GM19099 (cell line): ENCODE measurements around the gene CABLES2.

Source experiments
- POLR2A ChIP-seq: IDR thresholded peaks from 3 replicates; pipeline ENCODE4 v1.6.1; 2011; ENCODE audit warnings: low read depth; ENCODE audit not compliant: insufficient read length; ENCODE audit errors: extremely low read depth

CABLES2 gene

DNA sequence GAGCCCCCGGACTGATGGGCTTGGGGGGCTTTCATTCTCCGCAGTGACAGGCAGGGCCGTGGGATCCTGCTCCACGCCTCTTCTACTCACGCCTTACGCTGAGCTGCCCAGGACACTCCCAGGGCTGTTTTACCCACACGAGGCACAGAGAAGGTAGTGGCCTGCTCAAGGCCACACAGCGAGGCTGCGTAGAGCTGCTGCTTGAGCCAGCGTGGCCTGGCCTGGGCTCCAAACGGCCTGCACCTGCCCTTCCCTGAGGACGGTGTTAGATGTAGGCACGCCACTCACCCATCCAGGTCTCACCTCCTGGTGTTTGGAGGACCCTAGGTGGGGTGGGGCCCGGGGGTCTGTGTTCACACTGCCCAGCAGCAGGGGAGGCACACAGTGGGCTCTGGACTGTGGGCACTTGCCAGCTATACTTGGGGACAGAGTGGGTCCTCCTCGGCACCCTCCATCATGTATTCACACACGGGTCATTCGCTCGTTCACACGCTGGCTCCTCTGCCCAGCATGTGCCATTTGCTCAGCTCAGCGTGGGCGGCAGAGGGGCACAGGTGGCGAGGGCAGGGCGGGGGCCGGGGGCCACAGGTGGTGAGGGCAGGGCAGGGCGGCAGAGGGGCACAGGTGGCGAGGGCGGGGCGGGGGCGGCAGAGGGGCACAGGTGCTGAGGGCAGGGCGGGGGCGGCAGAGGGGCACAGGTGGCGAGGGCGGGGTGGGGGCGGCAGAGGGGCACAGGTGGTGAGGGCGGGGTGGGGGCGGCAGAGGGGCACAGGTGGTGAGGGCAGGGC is 38.7 kb upstream of the CABLES2 start:
- TF ChIP-seq POLR2A: no peak

DNA sequence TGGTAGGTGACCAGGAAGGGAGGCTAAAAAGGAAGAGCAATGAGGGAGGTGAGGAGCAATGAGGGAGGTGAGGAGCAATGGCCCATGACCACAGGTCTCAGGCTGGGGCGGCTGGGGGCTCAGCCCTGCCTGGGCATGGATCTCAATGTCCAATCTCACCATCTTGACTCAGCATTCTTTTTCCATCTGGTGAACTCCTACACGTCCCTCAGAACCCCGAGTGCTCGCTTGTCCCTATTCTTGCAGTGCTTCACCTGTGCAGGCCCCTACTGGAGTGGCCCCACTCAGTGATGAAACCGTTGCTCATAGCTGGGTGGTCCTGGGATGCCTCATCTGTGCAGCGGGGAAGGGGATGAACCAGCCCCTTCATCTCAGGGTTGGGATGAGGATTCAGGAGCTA is 37.2 kb upstream of the CABLES2 start:
- no peak for TF ChIP-seq POLR2A

DNA sequence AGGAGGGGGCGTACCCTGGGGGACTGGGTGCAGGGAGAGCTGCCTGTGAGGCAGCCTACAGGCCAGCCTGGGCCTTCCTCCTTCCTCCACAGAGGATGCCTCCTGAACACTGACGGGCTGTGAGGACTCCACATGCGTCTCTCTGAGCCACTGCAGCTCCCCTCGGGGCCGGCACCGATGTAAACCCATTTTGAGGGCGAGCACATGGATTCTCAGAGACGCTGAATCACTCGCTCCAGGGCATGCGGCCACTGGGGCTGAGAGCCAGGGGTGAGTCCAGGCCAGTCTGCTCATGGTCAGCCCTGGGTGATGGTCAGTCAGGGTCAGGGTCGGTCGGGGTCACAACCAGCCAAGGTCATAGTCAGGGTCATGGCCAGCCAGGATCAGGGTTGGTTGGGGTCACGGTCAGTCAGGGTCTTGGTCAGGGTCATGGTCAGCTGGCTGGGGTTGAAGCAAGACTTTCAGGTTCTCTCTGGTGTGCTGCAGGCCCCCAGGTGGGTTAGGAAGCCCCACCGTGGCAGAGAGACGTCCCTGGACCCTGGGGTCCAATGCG is 35.0 kb upstream of the CABLES2 start:
- no peak for TF ChIP-seq POLR2A

DNA sequence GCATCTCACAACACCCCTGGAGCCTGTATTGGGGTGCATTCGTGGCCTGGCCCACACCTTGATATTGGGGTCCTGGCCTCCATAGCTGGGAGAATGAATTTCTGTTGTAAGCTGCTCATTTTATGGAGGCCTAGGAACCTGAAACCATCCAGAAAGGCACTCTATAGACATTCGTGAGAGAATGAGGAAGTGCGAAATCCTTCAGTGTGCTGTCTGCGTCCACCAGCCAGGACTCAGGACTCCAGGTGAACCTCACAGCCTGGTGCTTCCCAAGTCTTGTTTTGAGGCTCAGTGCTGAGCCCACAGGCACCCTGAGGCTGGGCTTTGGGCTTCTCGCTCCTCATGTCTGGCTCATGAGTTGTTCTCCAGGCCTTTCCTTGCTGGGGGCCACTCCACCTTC is 32.1 kb upstream of the CABLES2 start:
- no peak for TF ChIP-seq POLR2A

DNA sequence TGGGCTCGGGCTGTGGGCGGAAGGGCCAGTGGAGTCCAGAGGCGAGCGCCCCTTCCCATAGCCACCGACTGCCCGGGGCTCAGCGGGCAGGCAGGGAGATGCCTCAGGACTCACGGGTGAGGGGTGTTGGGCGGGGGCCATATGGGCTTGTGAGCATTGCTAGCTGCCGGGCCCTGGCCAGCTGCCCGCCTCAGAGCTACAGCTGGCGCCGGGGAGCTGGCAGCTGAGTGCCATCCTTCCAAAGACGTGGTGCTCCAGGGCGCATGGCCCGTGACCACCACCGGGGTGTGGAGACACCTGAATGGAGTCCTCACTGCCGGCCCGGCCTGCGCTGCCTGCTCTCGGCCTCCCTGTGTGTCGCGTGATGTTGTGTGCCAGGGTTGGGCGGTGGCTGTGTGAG is 30.8 kb upstream of the CABLES2 start:
- TF ChIP-seq POLR2A: no peak

DNA sequence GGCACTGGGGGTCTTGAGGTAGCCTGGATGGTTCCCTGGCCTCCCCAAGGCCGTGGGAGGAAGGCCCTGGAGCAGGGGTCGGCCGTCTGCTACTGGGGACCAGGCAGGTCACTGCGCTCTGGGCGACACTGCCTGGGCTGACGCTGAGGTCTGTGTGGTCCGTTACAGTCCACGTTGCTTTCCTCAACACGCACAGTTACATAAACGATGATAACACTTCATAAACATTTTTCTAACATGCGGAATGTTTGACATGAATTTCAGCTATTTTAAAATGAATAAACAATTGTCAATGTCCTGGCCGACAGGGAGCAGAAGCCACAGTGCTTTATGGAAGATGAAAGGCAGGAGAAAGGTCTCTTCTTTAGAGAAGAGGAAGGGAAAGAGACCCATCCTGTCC is 30.4 kb upstream of the CABLES2 start:
- no peak for TF ChIP-seq POLR2A

DNA sequence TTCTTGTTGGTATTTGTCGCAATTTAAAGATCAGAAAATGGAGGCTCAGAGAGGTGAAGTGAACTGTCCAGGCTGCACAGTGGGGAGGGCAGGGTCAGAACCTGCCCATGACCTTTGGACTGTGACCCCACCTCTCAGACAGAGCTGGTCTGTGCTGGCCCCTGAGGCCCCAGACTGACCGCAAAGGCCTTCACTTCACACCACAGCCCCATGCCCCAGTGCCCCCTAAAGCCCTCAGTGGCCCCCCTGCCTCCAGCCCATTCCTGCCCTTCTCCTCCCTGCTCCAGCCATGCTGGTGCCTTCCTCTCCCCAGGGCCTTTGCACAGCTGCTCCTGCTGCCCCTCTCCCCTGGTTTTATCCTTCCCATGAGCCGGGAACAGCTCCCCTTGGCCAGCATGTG is 29.6 kb upstream of the CABLES2 start:
- TF ChIP-seq POLR2A: no peak

DNA sequence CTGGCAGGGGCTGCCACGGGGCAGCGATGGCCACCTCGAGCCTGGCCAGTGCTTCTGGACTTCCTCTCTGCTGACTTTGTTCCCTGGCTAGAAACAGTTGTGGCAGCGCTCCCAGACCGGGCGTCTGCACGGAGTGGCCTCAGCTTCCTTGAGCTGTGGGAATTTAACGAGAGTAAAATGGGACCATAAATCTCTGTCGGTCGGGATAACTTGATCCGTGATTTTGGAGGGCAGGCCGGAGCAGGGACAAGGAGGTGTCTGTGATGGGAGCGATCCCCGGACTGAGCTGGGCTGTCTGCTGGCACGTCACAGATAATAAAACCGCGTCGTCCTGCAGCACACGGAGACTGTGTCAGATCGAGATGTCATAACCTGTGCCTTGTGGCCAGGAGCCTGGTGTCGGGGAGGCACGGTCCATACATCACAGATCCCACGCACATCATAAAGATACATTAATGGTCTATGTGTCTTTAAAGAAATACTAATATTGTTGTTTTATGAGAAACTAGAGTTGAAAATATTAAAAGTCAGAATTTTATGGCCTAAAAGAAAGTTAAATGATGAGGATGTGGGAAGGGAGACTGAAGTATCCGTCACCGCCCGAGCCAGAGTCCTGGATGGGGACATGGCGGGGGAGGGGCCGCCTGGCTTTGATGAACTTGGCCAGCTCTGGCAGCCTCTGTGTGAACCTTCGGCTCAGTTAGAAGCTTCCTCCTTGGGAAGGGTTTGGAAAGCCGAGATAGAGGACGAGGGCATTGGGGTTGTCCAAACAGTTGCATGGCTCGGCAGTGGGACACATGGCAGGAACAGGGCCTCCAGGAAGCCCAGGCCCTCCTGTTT is 26.8 kb upstream of the CABLES2 start:
- TF ChIP-seq POLR2A: no peak

DNA sequence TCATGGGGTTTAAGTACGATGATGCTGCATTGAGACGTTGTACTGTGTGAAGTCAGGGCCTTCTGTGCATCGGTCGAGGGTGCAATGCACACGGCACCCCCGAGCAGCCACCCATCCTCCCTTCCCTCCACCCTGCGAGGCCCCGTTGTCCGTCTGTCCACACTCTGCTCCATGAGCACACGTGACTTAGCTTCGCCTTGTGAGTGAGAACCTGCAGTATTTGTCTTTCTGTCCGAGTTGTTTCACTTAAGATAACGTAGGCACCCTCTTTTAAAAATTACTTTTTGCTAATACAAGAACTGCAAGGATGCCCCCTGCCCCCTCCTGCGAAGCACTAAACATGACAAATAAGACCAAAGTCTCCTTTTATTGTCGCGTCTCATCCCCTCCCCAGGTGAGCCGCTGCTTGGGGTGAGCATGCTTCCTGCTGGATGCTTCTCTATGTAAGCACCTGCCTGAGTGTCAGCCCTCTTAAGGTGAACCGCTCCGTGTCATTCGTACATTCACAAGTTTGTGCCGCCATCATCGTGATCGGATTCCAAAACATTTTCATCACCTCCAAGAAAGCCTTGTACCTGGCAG is 23.9 kb upstream of the CABLES2 start:
- no peak for TF ChIP-seq POLR2A

DNA sequence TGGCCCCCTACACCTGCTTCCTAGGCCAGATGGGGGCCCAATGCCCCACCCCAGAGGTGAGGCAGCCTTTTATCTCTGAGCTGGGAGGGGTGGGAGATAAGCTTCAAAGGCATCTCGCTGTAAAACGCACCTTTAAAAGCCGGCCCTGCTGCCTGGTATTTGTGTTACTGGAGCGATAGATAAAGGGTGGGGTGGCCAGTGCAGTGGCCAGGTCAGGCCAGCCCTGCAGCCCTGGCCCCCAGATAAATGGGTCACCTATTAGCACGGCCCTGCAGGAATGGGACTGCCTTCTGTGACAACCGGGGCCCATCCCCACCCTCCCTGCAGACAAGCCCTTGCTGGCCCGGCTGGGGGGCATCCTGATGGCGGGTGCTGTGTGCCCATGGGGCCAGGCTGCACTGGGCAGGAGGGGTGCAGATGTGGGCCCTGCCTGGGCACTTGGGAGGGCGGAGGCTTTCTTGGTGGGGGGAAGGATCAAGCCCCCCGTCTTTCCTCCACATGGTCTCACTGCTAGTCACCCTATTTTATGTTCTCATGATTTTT is 23.3 kb upstream of the CABLES2 start:
- TF ChIP-seq POLR2A: no peak

DNA sequence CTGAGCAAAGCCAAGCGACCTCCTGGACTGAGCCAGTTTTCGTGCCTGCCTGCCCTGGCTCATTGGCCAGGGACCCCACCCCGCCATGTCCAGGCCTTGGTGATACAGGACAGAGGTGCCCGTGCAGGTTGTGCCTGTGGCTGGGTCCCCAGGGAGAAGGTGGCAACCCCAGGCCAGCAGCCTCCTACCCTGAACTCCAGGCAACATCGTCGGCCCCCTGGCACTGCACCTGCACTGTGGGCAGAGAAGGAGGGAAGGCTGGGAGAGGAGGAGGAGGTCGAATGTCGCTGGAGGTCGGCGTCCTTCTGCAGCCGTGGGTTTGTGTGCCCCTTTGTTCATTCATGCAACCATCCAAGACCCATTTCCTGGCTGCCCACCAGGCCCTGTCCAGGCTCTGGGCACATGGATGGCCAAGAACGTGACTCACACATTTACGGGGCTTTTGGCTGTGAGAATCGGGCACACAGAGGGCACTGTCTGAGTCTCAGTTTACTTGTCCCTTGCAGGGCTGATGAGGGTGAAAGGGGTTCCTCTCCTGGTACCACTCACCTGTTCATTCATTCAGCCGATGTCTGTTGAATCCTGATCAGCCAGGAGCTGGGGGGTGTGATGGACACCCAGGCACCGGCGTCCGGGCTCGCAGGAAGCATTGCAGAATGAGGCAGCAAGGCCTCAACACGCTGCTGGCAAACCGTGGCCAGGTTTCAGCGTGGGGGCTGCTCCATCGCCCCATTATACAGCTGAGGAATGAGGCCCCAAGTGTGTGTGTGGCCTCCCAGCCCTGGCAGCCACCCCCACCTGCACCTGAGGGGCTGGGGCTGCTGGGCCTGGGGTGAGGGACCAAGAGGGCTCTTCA is 22.6 kb upstream of the CABLES2 start:
- no peak for TF ChIP-seq POLR2A

DNA sequence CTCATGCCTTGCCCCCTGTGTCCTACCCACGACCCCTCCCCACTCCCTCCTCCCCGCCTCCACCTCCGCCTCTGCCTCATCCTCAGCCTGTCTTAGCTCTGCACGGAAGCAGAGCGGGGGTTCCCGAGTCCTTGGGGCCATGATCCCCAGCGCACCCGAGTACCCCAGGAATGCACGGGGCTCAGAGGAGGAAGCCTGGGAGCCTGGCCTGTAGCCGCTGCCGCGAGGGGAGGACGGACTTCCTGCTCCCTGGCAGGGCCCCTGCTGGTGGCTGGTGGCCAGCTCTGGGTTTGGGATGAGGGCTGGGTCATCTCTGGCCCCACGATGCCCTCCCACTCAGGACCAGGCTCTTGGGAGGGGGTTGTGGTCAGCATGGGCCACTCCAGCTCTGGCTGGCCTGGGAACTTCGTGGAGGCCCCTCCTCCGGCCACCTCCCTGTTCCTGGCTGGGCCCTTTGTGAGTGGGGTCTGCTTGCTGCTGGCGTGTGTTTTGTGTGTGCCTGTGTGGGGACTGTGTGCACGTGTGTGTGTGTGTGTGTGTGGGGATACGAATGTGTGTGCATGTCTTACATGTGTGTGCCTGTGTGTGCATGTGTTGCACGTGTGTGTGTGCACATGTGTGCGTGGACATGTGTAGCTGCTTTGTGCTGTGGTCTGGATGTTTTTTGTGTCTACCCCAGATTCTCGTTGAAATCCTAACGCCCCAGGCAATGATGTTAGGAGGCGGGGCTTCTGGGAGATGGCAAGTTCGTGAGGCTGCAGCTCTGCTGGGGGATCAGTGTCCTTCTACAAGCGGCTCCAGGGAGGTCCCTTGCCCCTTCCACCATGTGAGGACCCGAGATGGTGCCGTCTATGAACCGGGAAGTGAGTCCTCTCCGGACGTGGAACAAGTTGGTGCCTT is 21.6 kb upstream of the CABLES2 start:
- TF ChIP-seq POLR2A: no peak

DNA sequence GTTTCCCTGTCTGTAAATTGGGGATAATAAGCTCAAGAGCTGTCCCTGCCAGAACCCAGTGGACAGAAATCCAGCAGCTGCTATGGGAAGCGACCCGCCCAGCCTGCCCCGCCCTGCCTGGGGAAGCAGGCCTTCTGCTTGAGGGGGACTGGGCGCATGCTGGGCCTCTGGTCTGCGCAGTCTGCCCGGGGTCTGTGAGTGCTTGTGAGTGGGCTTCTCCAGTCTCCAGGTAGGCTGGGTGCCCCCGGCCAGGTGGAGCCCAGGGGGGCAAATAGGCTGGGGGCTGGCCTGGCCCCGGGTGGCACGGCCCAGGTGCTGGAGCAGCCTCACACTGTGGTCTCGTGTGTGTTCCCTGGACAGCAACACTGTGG is 20.9 kb upstream of the CABLES2 start:
- no peak for TF ChIP-seq POLR2A
